NCI-H1417 (cell line): ENCODE measurements around the gene UNC119.

Experiments
- DNase-seq, 3 experiments: peaks; one replicate each; lab custom pipeline; 2025; lab: John Stamatoyannopoulos, UW

Gene UNC119

GRCh38 chr17:28499364-28499664 is 53.1 kb downstream of the UNC119 start:
- DNase-seq: peak in 2 of 3 experiments; percentile 63 to 88

DNA sequence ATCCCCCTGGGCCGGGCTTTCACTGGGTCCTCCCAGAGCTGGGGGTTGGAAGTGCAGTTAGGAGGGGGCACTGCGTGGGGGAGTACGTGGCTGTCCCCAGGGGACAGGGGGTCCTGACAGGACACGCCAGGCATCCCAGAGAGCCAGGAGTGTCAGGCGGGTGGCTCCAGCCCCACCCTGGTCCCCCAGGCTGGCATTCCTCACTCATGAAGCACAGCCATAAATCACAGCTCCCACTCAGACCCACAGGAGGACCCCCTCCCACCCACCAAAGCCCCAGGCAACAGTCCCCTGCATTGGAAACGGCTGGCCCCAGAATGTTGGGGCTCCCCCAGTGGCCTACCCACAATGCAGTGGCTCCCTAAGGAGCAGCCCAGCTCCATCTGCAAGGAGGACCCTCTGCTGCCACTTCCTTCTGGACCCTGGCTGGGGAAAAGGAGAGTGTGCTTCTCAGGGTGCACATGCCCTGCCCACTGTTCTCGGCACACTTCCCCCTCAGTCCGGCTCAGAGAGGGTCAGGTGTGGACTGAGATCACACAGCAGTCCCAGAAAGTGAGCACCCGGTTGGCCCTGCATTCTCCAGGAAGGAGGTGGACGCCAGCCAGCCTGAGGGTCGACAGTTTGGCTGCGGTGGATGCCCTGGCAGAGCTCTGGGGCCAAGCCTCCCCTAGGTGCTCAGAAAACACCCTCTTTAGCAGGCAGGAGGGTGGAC is 53.6 kb downstream of the UNC119 start:
- DNase-seq: no peak

- peak in 2 of 3 experiments; percentile 42 to 63 for DNase-seq
Measured at GRCh38 chr17:28497931-28498330, 54.5 kb downstream of the UNC119 start.
